HEK293T (cell line): ENCODE data around the gene PHACTR3.

ENCODE experiments used
- CTCF ChIA-PET: fragments of 350-600 bp; formaldehyde crosslinking; extraction: SDS; loops from one replicate; lab custom pipeline; 2021; ENCODE audit warnings: antibody characterized with exemption, inconsistent platforms; lab: Yijun Ruan, JAX
- POLR2A ChIA-PET: fragments of 350-600 bp; formaldehyde crosslinking; extraction: SDS; loops from one replicate; lab custom pipeline; 2020; ENCODE audit warnings: antibody characterized with exemption, inconsistent platforms; lab: Yijun Ruan, JAX
- DNase-seq: peaks from one replicate; pipeline ENCODE4 v3.0.0; 2012; ENCODE audit warnings: mixed read lengths; ENCODE audit errors: extremely low spot score
- ARNT ChIP-seq: fragments of 450-650 bp; IDR thresholded peaks from 2 replicates; pipeline ENCODE4 v1.6.1; 2017; ENCODE audit warnings: mild to moderate bottlenecking
- BHLHE40 ChIP-seq: fragments of 450-650 bp; IDR thresholded peaks from 2 replicates; pipeline ENCODE4 v1.6.1; 2016; ENCODE audit warnings: mild to moderate bottlenecking, moderate library complexity, borderline replicate concordance
- CTBP1 ChIP-seq: fragments of 450-650 bp; IDR thresholded peaks from 2 replicates; pipeline ENCODE4 v1.6.1; 2016; ENCODE audit warnings: borderline replicate concordance
- ELF4 ChIP-seq: fragments of 450-650 bp; IDR thresholded peaks from 2 replicates; pipeline ENCODE4 v1.6.1; 2017; ENCODE audit warnings: antibody characterized with exemption
- FOXA1 ChIP-seq: fragments of 450-650 bp; IDR thresholded peaks from 2 replicates; pipeline ENCODE4 v1.6.1; 2016; ENCODE audit warnings: mild to moderate bottlenecking
- FOXK2 ChIP-seq: fragments of 450-650 bp; IDR thresholded peaks from 2 replicates; pipeline ENCODE4 v1.6.1; 2016; ENCODE audit warnings: mild to moderate bottlenecking
- FOXM1 ChIP-seq: fragments of 450-650 bp; IDR thresholded peaks from 2 replicates; pipeline ENCODE4 v1.6.1; 2017; ENCODE audit warnings: mild to moderate bottlenecking, borderline replicate concordance
- HDGF ChIP-seq: fragments of 450-650 bp; IDR thresholded peaks from 2 replicates; pipeline ENCODE4 v1.6.1; 2017; ENCODE audit warnings: antibody characterized with exemption, borderline replicate concordance
- L3MBTL2 ChIP-seq: fragments of 450-650 bp; conservative IDR thresholded peaks from 2 replicates; pipeline ENCODE4 v1.6.1; 2016; ENCODE audit warnings: mild to moderate bottlenecking
- LEF1 ChIP-seq: fragments of 450-650 bp; IDR thresholded peaks from 2 replicates; pipeline ENCODE4 v1.6.1; 2017; ENCODE audit warnings: mild to moderate bottlenecking, borderline replicate concordance
- NFRKB ChIP-seq: fragments of 450-650 bp; IDR thresholded peaks from 2 replicates; pipeline ENCODE4 v1.6.1; 2016; ENCODE audit warnings: mild to moderate bottlenecking, moderate library complexity
- SP1 ChIP-seq: fragments of 450-650 bp; IDR thresholded peaks from 2 replicates; pipeline ENCODE4 v1.6.1; 2017
- SUZ12 ChIP-seq: fragments of 450-650 bp; IDR thresholded peaks from 2 replicates; pipeline ENCODE4 v1.6.1; 2016; ENCODE audit warnings: mild to moderate bottlenecking
- TARDBP ChIP-seq: fragments of 450-650 bp; IDR thresholded peaks from 2 replicates; pipeline ENCODE4 v1.6.1; 2016
- ZNF384 ChIP-seq: fragments of 450-650 bp; IDR thresholded peaks from 2 replicates; pipeline ENCODE4 v1.6.1; 2016
- TF ChIP-seq, protein P1 (sequence below): fragments of 450-650 bp; IDR thresholded peaks from 2 replicates; pipeline ENCODE4 v1.6.1; 2016

PHACTR3 gene

DNA sequence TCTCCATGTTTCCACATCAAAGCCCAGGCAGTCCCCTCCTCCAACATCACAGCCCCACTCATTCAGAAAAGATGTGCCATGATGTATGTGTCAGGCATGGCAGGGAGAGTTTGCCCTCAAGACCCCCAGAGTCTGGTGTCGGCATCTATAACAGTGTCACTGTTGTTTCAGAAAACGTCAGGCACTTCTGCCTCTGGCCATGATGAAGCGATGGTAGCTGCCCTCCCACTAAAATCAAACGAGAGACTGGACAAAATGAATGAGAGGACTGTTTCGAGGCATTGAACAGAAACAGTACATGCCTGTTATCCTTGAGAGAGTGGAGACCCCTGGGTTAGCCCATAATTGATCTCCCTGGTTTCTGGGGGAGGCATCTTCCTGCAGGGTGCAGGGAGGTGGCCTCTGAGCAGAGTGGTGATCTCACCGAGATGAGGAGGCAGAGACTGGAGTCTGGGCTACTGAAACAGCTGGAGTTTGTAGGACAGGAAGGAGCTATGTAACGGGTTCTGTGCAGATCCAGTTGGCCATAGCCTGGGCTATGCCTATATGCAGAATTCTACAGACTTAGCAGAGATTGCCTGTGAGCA lies 184.6 kb downstream of the PHACTR3 start:
- TF ChIP-seq LEF1 = no peak
- TF ChIP-seq SP1 = no peak
- TF ChIP-seq BHLHE40 = no peak
- no peak for TF ChIP-seq ZNF384
- TF ChIP-seq, protein P1, sequence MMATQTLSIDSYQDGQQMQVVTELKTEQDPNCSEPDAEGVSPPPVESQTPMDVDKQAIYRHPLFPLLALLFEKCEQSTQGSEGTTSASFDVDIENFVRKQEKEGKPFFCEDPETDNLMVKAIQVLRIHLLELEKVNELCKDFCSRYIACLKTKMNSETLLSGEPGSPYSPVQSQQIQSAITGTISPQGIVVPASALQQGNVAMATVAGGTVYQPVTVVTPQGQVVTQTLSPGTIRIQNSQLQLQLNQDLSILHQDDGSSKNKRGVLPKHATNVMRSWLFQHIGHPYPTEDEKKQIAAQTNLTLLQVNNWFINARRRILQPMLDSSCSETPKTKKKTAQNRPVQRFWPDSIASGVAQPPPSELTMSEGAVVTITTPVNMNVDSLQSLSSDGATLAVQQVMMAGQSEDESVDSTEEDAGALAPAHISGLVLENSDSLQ = no peak
- no peak for TF ChIP-seq NFRKB
- TF ChIP-seq L3MBTL2 = no peak
- TF ChIP-seq TARDBP = no peak
- TF ChIP-seq ARNT = no peak
- TF ChIP-seq FOXM1 = no peak
- no peak for TF ChIP-seq FOXK2
- TF ChIP-seq FOXA1 = no peak
- TF ChIP-seq HDGF = no peak
- no peak for TF ChIP-seq CTBP1
- no peak for TF ChIP-seq SUZ12
- no peak for TF ChIP-seq ELF4
- CTCF ChIA-PET = no interaction called here
- POLR2A ChIA-PET = no interaction called here
- DNase-seq = no peak

DNA sequence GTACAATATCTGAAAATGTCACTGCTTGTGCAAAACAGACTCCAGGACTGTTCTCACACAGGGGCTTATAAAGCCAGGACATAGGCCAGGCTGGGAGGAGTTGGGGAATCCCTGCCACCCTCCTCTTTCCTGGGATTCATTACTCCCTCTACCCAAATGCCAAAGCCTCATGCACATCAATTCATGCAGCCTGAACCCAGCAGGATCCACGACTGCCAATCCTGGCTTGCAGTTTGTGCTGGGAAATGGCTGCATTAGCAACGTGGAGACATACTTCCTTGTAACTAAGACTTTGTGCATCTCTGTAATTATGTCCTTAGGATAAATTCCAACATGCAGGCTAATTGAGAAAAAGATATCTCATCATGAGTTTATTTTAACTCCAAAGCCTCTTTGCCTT lies 185.3 kb downstream of the PHACTR3 start:
- POLR2A ChIA-PET = no interaction called here
- no peak for DNase-seq
- no peak for TF ChIP-seq FOXM1
- TF ChIP-seq ELF4 = no peak
- TF ChIP-seq CTBP1 = no peak
- TF ChIP-seq SP1 = no peak
- no peak for TF ChIP-seq NFRKB
- TF ChIP-seq BHLHE40 = no peak
- TF ChIP-seq ARNT = no peak
- CTCF ChIA-PET = no interaction called here

DNA sequence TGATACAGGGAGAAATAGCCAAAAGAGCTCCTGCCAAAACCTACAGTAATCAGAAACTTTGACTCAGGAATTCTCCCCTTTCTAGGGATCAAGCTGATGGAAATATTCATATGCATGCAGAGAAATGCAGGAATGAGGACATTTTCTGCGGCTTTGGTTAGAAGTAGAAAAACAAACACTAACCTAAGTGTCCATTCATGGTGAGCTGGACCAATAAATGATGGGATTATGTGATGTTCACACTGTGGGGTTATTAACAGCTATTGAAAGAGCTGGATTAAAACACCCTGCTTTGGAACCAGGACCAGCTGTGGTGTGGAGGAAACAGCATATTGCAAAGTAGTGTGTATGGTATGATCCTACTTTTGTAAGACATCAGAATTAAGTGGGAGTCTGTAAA lies 186.0 kb downstream of the PHACTR3 start:
- no peak for DNase-seq
- ChIA-PET CTCF (no interaction called here), POLR2A (no interaction called here)
- TF ChIP-seq FOXM1 = no peak
- TF ChIP-seq L3MBTL2 = no peak
- no peak for TF ChIP-seq TARDBP
- no peak for TF ChIP-seq ARNT
- TF ChIP-seq BHLHE40 = no peak
- no peak for TF ChIP-seq FOXK2
- no peak for TF ChIP-seq NFRKB
- TF ChIP-seq SUZ12 = no peak

DNA sequence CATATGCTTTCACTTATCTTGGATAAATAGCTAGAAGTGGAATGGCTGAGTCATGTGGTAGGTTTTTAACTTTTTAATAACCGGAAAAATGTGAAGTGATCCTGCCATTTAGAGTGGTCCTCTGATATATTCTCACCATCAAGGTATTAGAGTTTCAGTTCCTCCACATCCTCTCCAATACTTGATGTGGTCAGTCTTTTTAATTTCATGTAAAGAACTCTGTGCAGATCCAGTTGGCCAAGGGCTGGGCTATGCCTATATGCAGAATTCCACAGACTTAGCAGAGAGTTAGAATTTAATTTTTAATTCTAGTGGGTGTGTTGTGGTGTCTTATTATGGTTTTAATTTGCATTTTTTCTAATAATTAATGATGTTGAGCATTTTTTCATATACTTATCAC lies 188.0 kb downstream of the PHACTR3 start:
- CTCF ChIA-PET = no interaction called here
- no peak for DNase-seq
- POLR2A ChIA-PET = no interaction called here
- no peak for TF ChIP-seq FOXK2
- no peak for TF ChIP-seq FOXM1
- TF ChIP-seq, protein P1 = no peak
- TF ChIP-seq BHLHE40 = no peak
- no peak for TF ChIP-seq L3MBTL2
- TF ChIP-seq ARNT = no peak
- no peak for TF ChIP-seq HDGF
- TF ChIP-seq SUZ12 = no peak
- no peak for TF ChIP-seq ELF4
- no peak for TF ChIP-seq FOXA1
- TF ChIP-seq LEF1 = no peak
- TF ChIP-seq TARDBP = no peak

DNA sequence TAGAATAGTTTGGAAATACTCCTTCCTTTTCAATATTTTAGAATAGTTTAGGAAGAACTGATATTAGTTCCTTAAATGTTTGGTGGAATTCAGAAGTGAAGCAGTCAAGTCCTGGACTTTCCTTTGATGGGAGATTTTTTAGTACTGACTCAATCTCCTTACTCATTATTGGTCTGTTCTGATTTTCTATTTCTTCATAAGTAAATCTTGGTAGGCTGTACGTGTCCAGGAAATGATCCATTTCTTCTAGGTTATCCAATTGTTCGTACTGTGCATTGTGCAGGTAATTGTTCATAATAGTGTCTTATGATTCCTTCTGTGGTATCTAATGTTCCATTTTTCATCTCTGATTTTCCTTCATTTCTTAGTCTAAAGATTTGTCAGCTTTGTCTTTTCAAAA lies 190.2 kb downstream of the PHACTR3 start:
- no peak for TF ChIP-seq NFRKB
- TF ChIP-seq ELF4 = no peak
- TF ChIP-seq FOXK2 = no peak
- no peak for DNase-seq
- POLR2A ChIA-PET = no interaction called here
- CTCF ChIA-PET = no interaction called here

DNA sequence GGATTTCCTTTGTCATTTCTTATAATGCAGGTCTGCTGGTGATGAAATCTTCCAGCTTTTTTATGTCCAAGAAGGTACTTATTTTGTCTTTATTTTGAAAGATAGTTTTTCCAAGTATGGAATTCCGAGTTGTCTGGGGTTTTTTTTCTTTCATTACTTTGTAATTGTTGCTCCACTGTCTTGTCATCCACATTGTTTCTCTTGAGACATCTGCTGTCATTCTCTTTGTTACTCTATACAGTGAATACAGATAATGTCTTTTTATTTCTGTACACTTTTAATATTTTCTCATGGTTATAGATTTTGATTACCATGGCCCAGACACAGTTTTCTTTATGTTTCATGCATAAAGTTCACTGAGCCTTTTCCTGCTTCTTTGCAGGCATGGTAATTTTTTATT lies 196.0 kb downstream of the PHACTR3 start:
- no peak for TF ChIP-seq HDGF
- no peak for TF ChIP-seq FOXM1
- TF ChIP-seq NFRKB = no peak
- no peak for TF ChIP-seq BHLHE40
- no peak for TF ChIP-seq SUZ12
- no peak for TF ChIP-seq ZNF384
- TF ChIP-seq LEF1 = no peak
- TF ChIP-seq ELF4 = no peak
- no peak for TF ChIP-seq SP1
- DNase-seq = no peak
- CTCF ChIA-PET = no interaction called here
- POLR2A ChIA-PET = no interaction called here

DNA sequence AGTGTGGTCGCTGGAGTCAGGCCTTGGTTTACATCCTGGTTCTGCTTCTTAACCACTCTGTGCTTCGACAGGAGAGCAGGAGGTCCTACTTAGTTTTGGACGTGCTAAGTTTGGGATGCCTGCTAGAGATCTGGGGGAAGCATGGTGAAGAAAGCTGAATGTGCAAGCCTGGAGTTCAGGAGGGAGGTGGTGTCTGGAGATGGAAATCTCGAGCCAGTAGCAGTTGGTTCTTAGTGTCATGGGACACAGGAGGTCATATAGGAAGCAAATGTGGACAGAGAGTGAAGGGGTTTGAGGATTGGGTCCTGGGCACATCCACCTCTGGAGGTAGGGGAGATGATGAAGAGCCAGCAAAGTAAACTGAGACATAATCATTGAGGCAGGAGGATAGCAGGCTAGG lies 197.7 kb downstream of the PHACTR3 start:
- ChIA-PET POLR2A (no interaction called here), CTCF (no interaction called here)
- no peak for TF ChIP-seq TARDBP
- TF ChIP-seq FOXA1 = no peak
- TF ChIP-seq LEF1 = no peak
- no peak for TF ChIP-seq ARNT
- TF ChIP-seq CTBP1 = no peak
- TF ChIP-seq ELF4 = no peak
- TF ChIP-seq, protein P1 = no peak
- TF ChIP-seq SP1 = no peak
- TF ChIP-seq SUZ12 = no peak
- TF ChIP-seq L3MBTL2 = no peak
- no peak for TF ChIP-seq ZNF384
- TF ChIP-seq FOXK2 = no peak
- TF ChIP-seq FOXM1 = no peak
- DNase-seq = no peak
